Activated CD4-positive, alpha-beta T cell treated with anti-CD3 and anti-CD28 coated beads for 48 hours (primary cell): Measurements from ENCODE around the gene TDO2.
"Not testable (repeated sequence)": the region's sequence is repeated elsewhere in the genome, so short reads cannot be mapped to it uniquely, and the experiment has no call there.

Source experiments
- DNase-seq: peaks from one replicate; pipeline ENCODE4 v3.0.0-alpha.2; 2020

Gene TDO2

GRCh38 chr4:155903453-155903852, at the start of gene TDO2:
TDO2 (plus strand) TSS chr4:155903696; CDS start chr4:155903759, 63 bp downstream.
- DNase-seq: no peak

GRCh38 chr4:155854582-155855226, 48.8 kb upstream of the TDO2 start:
- no peak for DNase-seq

- no peak for DNase-seq
These were observed 47.6 kb upstream of the TDO2 start for GRCh38 chr4:155855897-155856296.

GRCh38 chr4:155866177-155866576, 37.3 kb upstream of the TDO2 start, which contains the start of gene ASIC5:
ASIC5 (minus strand) TSS chr4:155866277; CDS start chr4:155866226, 51 bp downstream.
- no peak for DNase-seq

- DNase-seq: no peak
These were observed 27.6 kb upstream of the TDO2 start for GRCh38 chr4:155875878-155876277.

GRCh38 chr4:155877971-155878370, 25.5 kb upstream of the TDO2 start:
- no peak for DNase-seq

GRCh38 chr4:155878611-155879010, 24.9 kb upstream of the TDO2 start:
- peak; percentile 3 for DNase-seq

GRCh38 chr4:155879767-155880166, 23.7 kb upstream of the TDO2 start:
- DNase-seq: no peak

- no peak for DNase-seq
These were observed 21.9 kb upstream of the TDO2 start for GRCh38 chr4:155881555-155881954.

- no peak for DNase-seq
These were observed 19.6 kb upstream of the TDO2 start for GRCh38 chr4:155883895-155884294.

GRCh38 chr4:155885666-155886065, 17.8 kb upstream of the TDO2 start:
- no peak for DNase-seq

- DNase-seq: no peak
These were observed 16.5 kb upstream of the TDO2 start for GRCh38 chr4:155887045-155887444.

GRCh38 chr4:155887847-155888570, 15.5 kb upstream of the TDO2 start:
- DNase-seq: no peak

- no peak for DNase-seq
These were observed 14.3 kb upstream of the TDO2 start for GRCh38 chr4:155889031-155889793.

- no peak for DNase-seq
These were observed 13.6 kb upstream of the TDO2 start for GRCh38 chr4:155889946-155890345.

- no peak for DNase-seq
These were observed 12.4 kb upstream of the TDO2 start for GRCh38 chr4:155891058-155891457.

- DNase-seq: not testable (repeated sequence)
These were observed 5.1 kb upstream of the TDO2 start for GRCh38 chr4:155898371-155898770.

- no peak for DNase-seq
These were observed 3.6 kb upstream of the TDO2 start for GRCh38 chr4:155899891-155900290.

- no peak for DNase-seq
These were observed 3.1 kb upstream of the TDO2 start for GRCh38 chr4:155900381-155900780.

GRCh38 chr4:155901013-155901412, 2.5 kb upstream of the TDO2 start:
- DNase-seq: no peak

- DNase-seq: no peak
These were observed 835 bp downstream of the TDO2 start for GRCh38 chr4:155904331-155904730.

GRCh38 chr4:155906554-155907247, 3.2 kb downstream of the TDO2 start:
- no peak for DNase-seq

- DNase-seq: no peak
These were observed 4.1 kb downstream of the TDO2 start for GRCh38 chr4:155907556-155907955.
